Brain microvascular endothelial cell (primary cell): ENCODE data around the gene INPP5E.
"Not testable (repeated sequence)": the region's sequence is repeated elsewhere in the genome, so short reads cannot be mapped to it uniquely, and the experiment has no call there.

Experiments used
- DNase-seq: peaks from one replicate; pipeline ENCODE4 v3.0.0-alpha.2; 2020
- H3K27ac ChIP-seq: fragments of 250-450 bp; sonication (Bioruptor Pico); 2 replicates; pipeline ENCODE4 v1.5.1; 2020; ENCODE audit warnings: mild to moderate bottlenecking, moderate library complexity
- H3K27me3 ChIP-seq: fragments of 250-450 bp; sonication (Bioruptor Pico); replicated peaks from 2 replicates; pipeline ENCODE4 v1.5.1; 2020; ENCODE audit warnings: mild to moderate bottlenecking
- H3K36me3 ChIP-seq: fragments of 250-450 bp; sonication (Bioruptor Pico); replicated peaks from 2 replicates; pipeline ENCODE4 v1.5.1; 2020; ENCODE audit warnings: mild to moderate bottlenecking
- H3K4me3 ChIP-seq: 2 replicates; pipeline ENCODE4 v1.5.1; 2011; ENCODE audit warnings: low read depth, mild to moderate bottlenecking, control low read depth, low read length, moderate library complexity
- in situ Hi-C: cut with HindIII; loops from 2 replicates; pipeline ENCODE4 v1.10.0; 2017; ENCODE audit warnings: low sequenced_read_pairs, low pct_ligation_motif_present
- TF ChIP-seq, protein P1 (sequence below): IDR thresholded peaks from 2 replicates; pipeline ENCODE4 v1.5.1; 2011; ENCODE audit warnings: low read depth, mild to moderate bottlenecking, moderate library complexity, low read length, control low read depth, inconsistent platforms; ENCODE audit errors: missing control alignments

INPP5E gene

GRCh38 chr9:136410500-136411287, 29.0 kb downstream of the INPP5E start, which contains the start of the genes ENTR1 and PMPCA:
ENTR1 (minus strand) TSS chr9:136410614; CDS start chr9:136410397, 217 bp downstream.
PMPCA (plus strand) TSS chr9:136410658; CDS start chr9:136410669, 11 bp downstream.
- in situ Hi-C loops: no loop called here
- TF ChIP-seq, protein P1, sequence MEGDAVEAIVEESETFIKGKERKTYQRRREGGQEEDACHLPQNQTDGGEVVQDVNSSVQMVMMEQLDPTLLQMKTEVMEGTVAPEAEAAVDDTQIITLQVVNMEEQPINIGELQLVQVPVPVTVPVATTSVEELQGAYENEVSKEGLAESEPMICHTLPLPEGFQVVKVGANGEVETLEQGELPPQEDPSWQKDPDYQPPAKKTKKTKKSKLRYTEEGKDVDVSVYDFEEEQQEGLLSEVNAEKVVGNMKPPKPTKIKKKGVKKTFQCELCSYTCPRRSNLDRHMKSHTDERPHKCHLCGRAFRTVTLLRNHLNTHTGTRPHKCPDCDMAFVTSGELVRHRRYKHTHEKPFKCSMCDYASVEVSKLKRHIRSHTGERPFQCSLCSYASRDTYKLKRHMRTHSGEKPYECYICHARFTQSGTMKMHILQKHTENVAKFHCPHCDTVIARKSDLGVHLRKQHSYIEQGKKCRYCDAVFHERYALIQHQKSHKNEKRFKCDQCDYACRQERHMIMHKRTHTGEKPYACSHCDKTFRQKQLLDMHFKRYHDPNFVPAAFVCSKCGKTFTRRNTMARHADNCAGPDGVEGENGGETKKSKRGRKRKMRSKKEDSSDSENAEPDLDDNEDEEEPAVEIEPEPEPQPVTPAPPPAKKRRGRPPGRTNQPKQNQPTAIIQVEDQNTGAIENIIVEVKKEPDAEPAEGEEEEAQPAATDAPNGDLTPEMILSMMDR: no peak
- peak; percentile 78 for DNase-seq
- H3K36me3 ChIP-seq: peaks cover 42% of the 10 kb centered on the region
- H3K27ac ChIP-seq: peak within 1 kb of the TSS; percentile 85
- no peaks in the 10 kb centered on the region for H3K27me3 ChIP-seq
- peak within 1 kb of the TSS; percentile 96 for H3K4me3 ChIP-seq

- peak overlapping the region; percentile 81 for H3K27ac ChIP-seq
- peak; percentile 46 for DNase-seq
- TF ChIP-seq, protein P1: no peak
- peak overlapping the region; percentile 96 for H3K4me3 ChIP-seq
- no peaks in the 10 kb centered on the region for H3K27me3 ChIP-seq
- H3K36me3 ChIP-seq: peaks cover 45% of the 10 kb centered on the region
- in situ Hi-C loops: no loop called here
Measured at GRCh38 chr9:136409557-136410455, 29.8 kb downstream of the INPP5E start.

DNA sequence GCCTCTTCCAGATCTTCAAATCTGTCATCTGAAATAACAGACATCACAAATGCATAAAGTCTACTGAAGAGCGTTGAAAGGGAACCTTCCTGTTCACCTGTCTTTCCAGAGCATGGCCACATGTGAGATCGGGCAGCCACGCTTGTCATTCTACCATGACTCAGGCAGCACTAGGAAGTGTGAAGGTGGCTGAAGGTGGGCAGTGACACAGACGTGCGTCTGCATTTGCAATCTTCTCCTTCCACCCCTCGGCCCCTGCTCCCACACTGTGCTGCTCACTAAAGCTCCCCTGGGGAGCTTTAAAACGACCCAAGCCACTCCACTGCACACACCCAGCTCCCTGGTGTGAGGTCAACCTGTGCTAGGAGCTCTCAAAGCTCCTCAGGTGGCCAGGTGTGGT, 31.7 kb downstream of the INPP5E start:
- Histone ChIP-seq H3K4me3 (no peak overlapping the region), H3K27ac (no peak overlapping the region), H3K36me3 (peaks cover 41% of the 10 kb centered on the region), H3K27me3 (no peaks in the 10 kb centered on the region)
- TF ChIP-seq, protein P1: no peak
- no peak for DNase-seq
- in situ Hi-C loops: no loop called here

- H3K27me3 ChIP-seq, in situ Hi-C loops, DNase-seq, H3K27ac ChIP-seq, H3K4me3 ChIP-seq: not testable (repeated sequence)
- peaks cover 41% of the 10 kb centered on the region for H3K36me3 ChIP-seq
Measured at GRCh38 chr9:136407061-136407460, 32.6 kb downstream of the INPP5E start.

GRCh38 chr9:136405904-136406303, 33.7 kb downstream of the INPP5E start:
- DNase-seq, H3K27ac ChIP-seq, H3K27me3 ChIP-seq, H3K4me3 ChIP-seq, in situ Hi-C loops: not testable (repeated sequence)
- peaks cover 45% of the 10 kb centered on the region for H3K36me3 ChIP-seq

- TF ChIP-seq, protein P1: no peak
- Histone ChIP-seq H3K4me3 (no peak overlapping the region), H3K27me3 (no peaks in the 10 kb centered on the region), H3K36me3 (peaks cover 45% of the 10 kb centered on the region), H3K27ac (no peak overlapping the region)
- in situ Hi-C loops: no loop called here
- no peak for DNase-seq
Measured at GRCh38 chr9:136405481-136405880, 34.2 kb downstream of the INPP5E start.
